SK-MEL-5 (cell line): ENCODE measurements around the gene GPATCH4. TPM values are rescaled to one million over a fixed set of nuclear protein-coding genes. Genes with fewer than 3 reads are reported as not detected.
"Not testable (repeated sequence)": the region's sequence is repeated elsewhere in the genome, so short reads cannot be mapped to it uniquely, and the experiment has no call there.

Experiments used
- DNase-seq: peaks from one replicate; pipeline ENCODE4 v3.0.0-alpha.2; 2016; ENCODE audit warnings: low read depth, low spot score
- in situ Hi-C: cut with HindIII; loops from 2 replicates; pipeline ENCODE4 v1.10.0; 2016; ENCODE audit warnings: low sequenced_read_pairs, high pct_unique_total_duplicates, low pct_unique_long_range_greater_than_20kb
- total RNA-seq: library from RNA; depleted of rRNA; stranded (reverse); fragments of >200 nt; shearing (Covaris generic); gene quantifications from 2 replicates; pipeline ENCODE4 v1.2.3, GENCODE V29; 2014

Gene GPATCH4
- total RNA-seq, 1 experiment from 2014 or later, result 26.4 TPM

- DNase-seq, result peak; percentile 85
- in situ Hi-C loops, result no loop called here
These were observed 6.9 kb upstream of the GPATCH4 start for GRCh38 chr1:156608036-156608674.

- in situ Hi-C loops, DNase-seq: not testable (repeated sequence)
These were observed 6.1 kb upstream of the GPATCH4 start for GRCh38 chr1:156607344-156607743.

GRCh38 chr1:156602557-156602993, 1.3 kb upstream of the GPATCH4 start:
- in situ Hi-C loops, result no loop called here
- peak; percentile 62 for DNase-seq

GRCh38 chr1:156601892-156602291, 613 bp upstream of the GPATCH4 start:
- in situ Hi-C loops, result no loop called here
- DNase-seq, result no peak

DNA sequence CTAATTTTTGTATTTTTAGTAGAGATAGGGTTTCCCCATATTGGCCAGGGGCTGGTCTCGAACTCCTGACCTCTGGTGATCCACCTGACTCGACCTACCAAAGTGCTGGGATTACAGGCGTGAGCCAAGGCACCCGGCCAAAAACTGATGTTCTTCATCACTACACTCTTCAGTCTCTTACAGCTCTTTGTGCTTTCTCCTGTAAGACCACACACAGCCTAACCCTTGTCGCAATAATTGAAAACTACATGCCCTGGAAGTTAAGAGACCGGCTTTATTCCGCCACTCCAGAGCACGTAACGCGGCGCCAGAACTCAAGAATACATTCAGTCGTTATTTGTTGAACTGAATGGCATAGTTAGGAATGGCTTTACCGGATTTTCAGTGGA, 552 bp downstream of the GPATCH4 start:
- no peak for DNase-seq
- in situ Hi-C loops, result no loop called here

GRCh38 chr1:156599811-156600210, 1.5 kb downstream of the GPATCH4 start:
- no peak for DNase-seq
- in situ Hi-C loops, result no loop called here

- in situ Hi-C loops, result no loop called here
- DNase-seq, result no peak
These were observed 2.4 kb downstream of the GPATCH4 start for GRCh38 chr1:156598731-156599432.

DNA sequence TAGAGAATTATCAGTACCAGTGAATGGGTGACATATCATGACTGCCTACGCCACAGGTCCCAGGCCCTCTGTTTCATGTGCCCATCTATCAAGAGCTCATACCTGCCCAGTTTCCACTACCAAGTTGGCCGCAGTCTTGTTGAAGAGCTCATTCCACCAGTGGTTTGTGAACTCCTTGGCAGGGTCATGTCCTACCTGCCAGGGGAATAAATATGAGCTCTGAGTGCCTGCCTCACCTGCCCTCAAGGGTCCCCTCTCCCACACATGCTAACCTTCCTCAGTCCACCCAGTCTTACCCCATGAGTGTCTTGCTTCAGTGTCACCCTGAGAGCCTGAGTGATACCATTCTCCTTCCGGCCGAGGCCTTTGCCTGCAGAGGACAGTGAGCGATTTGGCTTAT, 3.2 kb downstream of the GPATCH4 start:
- no peak for DNase-seq
- in situ Hi-C loops, result no loop called here

GRCh38 chr1:156596426-156596825, 4.9 kb downstream of the GPATCH4 start:
- DNase-seq, result no peak
- in situ Hi-C loops, result no loop called here

GRCh38 chr1:156595016-156595415, 6.3 kb downstream of the GPATCH4 start:
- no peak for DNase-seq
- in situ Hi-C loops, result no loop called here

DNA sequence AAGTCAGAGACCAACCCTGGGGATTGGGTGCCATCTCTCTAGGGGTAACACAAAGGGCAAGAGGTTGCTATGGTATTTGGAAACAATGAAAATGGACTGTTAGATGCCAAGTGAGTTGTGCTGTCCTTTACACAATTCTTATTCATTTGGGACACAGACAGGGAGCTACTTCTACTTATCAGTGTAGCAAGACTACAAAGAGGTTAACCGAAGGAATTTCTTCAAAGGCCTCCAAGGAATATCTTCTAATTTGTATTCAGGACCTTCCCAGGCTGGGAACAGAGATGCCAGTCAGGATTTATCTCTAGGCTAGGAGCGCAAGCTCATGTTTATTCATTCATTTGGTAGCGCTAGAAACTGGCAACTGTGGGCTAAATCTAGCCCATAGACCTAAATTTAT, 7.1 kb downstream of the GPATCH4 start:
- DNase-seq, result no peak
- in situ Hi-C loops, result no loop called here

DNA sequence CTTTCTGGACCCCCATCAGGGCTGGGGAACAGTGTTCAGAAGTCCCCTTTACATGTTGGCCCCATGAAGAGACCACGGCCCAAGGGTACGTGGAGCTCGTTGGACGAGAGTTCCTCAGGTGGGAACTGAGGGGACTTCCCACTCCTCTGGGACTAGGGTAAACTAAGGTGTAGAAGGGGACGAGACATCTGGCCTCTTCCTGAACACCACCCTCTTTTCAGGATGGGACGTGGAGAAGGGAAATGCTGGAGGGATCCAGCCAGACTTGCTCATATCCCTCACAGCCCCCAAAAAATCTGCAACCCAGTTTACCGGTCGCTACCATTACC, 7.7 kb downstream of the GPATCH4 start:
- no peak for DNase-seq

DNA sequence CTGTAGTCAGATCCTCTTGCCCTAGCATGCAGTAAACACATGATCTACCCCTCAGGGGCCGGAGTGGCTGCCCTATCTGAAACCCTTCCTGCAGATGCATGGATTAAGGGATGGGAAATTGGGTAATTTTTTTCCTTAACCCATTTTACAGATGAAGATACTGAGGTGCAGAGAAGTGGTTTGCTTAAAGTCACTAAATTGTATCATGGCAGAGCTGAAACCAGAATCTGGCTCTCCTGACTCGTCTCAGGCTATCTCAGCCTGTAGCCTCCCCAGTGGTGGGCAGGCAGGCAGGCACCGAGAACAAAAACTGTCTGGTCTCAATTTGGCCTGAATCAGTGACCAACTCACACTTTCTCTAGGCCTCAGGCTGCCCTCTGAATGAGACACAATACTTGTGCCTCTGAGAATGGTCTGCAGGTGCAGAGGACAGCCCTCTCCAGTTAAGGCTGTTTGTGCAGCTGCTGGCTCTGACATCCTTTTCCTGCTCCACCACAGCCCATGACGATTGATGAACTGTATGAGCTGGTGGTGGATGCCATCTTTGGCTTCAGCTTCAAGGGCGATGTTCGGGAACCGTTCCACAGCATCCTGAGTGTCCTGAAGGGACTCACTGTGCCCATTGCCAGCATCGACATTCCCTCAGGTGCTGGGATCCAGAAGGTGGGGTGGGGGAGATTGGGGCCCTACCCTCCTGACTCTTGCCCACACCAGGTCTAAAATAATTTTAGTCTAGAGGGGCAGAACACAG, 8.2 kb downstream of the GPATCH4 start:
- DNase-seq, result peak; percentile 36
- in situ Hi-C loops, result no loop called here

More for the DNA sequence above, 7.7 kb downstream of the GPATCH4 start:
- in situ Hi-C loops, result no loop called here

DNA sequence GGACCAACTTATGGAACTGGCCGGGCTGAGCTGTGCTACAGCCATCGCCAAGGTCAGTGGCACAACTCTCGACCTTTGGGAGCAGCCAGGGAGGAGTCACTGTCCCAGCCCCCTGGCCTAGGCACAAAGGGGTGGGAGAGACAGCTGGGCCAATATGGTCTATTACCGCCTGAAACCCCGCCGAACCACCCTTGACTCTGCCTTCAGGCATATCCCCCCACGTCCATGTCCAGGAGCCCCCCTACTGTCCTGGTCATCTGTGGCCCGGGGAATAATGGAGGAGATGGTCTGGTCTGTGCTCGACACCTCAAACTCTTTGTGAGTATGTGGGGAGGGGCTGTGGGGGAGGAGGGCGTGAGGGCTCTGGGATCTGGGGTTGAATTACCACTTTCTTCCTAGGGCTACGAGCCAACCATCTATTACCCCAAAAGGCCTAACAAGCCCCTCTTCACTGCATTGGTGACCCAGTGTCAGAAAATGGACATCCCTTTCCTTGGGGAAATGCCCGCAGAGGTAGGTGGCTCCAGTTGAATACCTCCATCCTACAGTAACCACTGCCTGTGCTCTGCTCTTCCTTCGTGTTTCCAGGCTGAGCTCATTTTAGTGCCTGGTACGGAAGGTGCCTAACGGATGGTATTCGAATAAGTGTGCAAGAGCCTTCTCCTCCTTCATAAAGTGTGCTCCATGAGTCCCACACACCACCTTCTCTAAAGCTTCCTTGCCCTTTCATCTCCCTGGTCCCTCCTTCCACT, 8.9 kb downstream of the GPATCH4 start:
- in situ Hi-C loops, result no loop called here
- no peak for DNase-seq

- in situ Hi-C loops, result no loop called here
- DNase-seq, result peak; percentile 61
These were observed 9.7 kb downstream of the GPATCH4 start, which contains the start of gene NAXE for GRCh38 chr1:156591432-156592157. NAXE (plus strand) TSS chr1:156591776; CDS start chr1:156591805, 29 bp downstream.

DNA sequence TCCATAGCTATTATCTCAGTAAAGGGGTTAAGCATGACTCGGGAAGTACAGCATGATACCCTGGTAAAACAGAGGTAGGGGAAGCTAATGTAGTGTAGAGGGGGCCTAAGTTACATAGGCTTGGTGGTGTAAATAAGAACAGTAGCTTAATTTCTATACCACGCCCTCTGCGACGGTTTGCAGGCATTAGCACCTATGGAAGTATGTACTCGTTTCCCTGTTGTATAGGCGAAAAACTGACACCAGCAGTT, 10.2 kb downstream of the GPATCH4 start:
- in situ Hi-C loops, result no loop called here
- no peak for DNase-seq

DNA sequence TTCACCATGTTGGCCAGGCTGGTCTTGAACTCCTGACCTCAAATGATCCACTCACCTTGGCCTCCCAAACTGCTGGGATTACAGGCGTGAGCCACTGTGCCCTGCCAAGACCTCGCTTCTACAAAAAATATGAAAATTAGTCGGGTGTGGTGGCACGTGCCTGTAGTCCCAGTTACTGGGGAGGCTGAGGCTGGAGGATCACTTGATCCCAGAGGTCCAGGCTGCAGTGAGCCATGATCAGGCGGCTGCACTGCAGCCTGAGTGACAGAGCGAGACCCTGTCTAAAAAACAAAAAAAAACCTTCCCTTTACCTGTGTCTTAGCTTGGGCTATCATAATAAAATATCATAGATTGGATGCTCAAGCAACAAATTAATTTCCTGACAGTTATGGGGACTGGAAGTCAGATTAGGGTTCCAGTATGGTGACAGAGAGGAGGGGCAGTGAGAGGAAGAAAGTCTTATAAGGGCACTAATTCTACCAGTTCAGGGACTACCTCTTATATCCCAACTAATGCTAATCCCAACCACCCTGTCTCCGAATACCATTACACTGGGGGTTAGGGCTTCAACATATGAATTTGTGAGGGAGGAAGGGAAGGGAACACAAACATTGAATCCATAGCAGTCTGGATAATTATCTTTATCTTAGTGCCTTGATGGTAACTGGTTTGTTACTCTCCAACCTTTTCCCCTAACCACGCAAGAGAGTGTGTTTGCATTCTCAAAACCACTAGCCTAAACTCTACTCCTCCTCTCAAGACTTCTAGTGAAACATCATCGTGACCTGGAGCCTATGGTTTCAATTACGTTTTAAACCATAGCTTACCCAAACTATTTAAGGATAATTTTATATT, 10.7 kb downstream of the GPATCH4 start:
- DNase-seq, result no peak
- in situ Hi-C loops, result no loop called here
